ENCODE results near the gene SDS. TPM values are rescaled to one million over a fixed set of nuclear protein-coding genes. Genes with fewer than 3 reads are reported as not detected.

SDS gene
- polyA plus RNA-seq, 1 donor = 0.31 TPM

DNA sequence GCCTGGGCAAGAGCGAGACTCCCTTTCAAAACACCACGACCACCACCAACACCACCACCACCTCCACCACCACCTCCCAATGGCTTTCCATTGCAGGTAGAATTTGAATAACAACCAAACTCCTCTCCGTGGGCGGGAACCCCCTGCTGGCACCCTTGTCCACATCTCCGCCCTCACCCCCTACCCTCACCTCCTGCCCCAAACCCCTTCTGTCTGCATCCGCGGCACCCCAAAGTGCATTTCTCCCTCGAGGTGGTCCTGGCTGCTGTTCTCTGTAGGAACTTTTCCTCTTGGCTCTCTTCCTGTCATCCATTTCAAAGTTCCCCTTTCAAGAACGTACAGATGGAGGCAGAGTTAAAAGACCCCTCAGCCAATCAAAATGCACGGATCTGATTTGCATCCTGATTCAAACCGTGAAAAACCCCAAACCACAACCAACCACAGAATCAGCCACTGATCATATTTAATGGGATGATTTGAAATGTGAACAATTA lies 22.3 kb upstream of the SDS start:
- Histone ChIP-seq H3K4me3 (ENCODE audit: low read length) (no peak overlapping the region), H3K27me3 (ENCODE audit: control insufficient read depth, insufficient read depth, low read length) (no peaks in the 10 kb centered on the region), H3K4me1 (ENCODE audit: control insufficient read depth, insufficient read depth, low read length) (peaks cover 11% of the 10 kb centered on the region), H3K9me3 (ENCODE audit: control insufficient read depth, low read depth, low read length) (no peaks in the 10 kb centered on the region), H3K36me3 (ENCODE audit: control insufficient read depth, insufficient read depth, low read length) (no peaks in the 10 kb centered on the region), H3K27ac (ENCODE audit: low read length) (no peak overlapping the region)
- no peak for DNase-seq
- no CpG with 5 or more reads among the region's 11 CpGs for WGBS (ENCODE audit: insufficient coverage, low lambda C conversion rate)

GRCh38 chr12:113424915-113425823 lies 21.5 kb upstream of the SDS start:
- Histone ChIP-seq H3K36me3 (ENCODE audit: control insufficient read depth, insufficient read depth, low read length) (no peaks in the 10 kb centered on the region), H3K27me3 (ENCODE audit: control insufficient read depth, insufficient read depth, low read length) (no peaks in the 10 kb centered on the region), H3K27ac (ENCODE audit: low read length) (no peak overlapping the region), H3K4me3 (ENCODE audit: low read length) (no peak overlapping the region), H3K4me1 (ENCODE audit: control insufficient read depth, insufficient read depth, low read length) (peaks cover 20% of the 10 kb centered on the region), H3K9me3 (ENCODE audit: control insufficient read depth, low read depth, low read length) (no peaks in the 10 kb centered on the region)
- 13% methylated on average over 1 of the region's 20 CpGs for WGBS (ENCODE audit: insufficient coverage, low lambda C conversion rate)
- DNase-seq = peak in 1 of 2 donors; percentile 35

- Histone ChIP-seq H3K9me3 (ENCODE audit: control insufficient read depth, low read depth, low read length) (no peaks in the 10 kb centered on the region), H3K4me1 (ENCODE audit: control insufficient read depth, insufficient read depth, low read length) (peaks cover 20% of the 10 kb centered on the region), H3K27ac (ENCODE audit: low read length) (no peak overlapping the region), H3K36me3 (ENCODE audit: control insufficient read depth, insufficient read depth, low read length) (no peaks in the 10 kb centered on the region), H3K27me3 (ENCODE audit: control insufficient read depth, insufficient read depth, low read length) (no peaks in the 10 kb centered on the region), H3K4me3 (ENCODE audit: low read length) (no peak overlapping the region)
- no peak for DNase-seq
- WGBS (ENCODE audit: insufficient coverage, low lambda C conversion rate) = no CpG with 5 or more reads among the region's 1 CpG
Measured at GRCh38 chr12:113424456-113424855, 20.8 kb upstream of the SDS start.

DNA sequence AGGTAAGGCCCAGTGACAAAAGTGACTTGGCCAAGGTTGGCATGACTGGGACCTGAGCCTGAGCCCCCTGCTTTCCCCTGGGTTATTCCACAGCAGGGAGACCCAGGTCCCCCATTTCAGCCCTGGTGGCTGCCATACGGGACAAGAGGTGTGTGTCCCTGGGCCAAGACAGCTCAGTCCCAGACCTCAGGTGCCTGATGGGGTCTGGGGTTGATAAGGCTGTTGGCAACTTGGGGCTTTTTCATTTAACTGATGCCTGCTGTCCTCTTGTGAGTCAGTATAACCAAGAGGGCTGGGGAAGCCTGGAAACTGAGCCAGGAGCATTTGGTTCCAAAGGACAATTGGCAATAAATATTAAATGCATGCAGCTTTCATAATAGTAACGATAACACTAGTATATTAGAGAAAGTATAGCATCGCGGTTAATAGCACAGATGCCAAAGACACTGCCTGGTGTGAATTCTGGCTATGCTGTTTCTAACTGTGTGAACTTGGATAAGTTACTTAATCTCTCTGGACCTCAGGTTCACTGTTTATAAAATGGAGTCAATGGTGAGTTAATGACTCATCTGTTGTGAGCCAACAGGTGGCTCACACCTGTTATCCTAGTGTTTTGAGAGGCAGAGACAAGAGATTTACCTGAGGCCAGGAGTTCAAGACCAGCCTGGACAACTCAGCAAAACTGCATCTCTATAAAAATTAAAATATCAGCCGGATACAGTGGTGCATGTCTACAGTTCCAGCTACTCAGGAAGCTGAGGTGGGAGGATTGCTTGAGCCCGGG lies 19.4 kb upstream of the SDS start:
- H3K4me3 ChIP-seq (ENCODE audit: low read length) = peak overlapping the region; percentile 72

DNA sequence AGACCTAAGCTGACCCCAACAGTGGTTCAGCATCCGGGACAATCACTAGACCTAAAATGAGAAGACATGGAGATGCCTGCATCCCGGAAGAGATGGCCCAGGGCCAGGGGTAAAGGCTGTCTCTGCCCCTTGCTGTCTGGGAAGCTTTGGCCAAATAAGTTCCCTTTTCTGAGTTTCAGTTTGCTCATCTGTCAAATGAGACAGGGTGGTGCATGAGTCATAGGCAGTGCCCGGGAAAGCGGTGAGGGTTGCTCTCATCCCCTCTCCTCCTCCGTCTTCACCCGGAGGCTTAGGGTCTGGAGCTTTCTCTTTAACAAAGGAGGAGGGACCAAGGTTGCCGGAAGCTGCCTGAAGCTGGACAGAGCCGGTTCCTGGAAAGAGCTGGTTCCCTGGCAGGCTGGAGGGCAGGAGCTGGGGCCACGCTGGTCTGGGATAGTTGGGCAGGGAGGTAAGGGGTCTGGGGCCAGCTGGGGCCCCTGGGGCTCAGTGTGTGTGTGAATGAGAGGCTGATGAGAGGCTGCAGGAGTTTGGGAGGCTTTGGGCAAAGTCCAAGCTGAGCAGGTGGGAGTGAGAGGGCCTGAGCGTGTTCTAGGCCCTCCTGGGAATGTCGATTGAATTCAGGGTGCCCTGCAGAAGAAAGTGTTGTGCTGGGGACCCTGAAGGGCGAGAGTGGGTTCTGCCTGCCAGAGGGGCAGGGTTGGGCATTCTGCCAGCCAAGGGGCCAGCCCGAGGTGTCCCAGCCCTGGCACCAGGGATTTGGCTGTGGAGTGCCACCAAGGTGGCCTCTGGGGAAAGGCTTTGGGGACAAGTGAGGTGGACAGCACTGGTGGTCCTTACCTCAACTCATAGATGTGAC lies 18.6 kb upstream of the SDS start, which contains the start of gene SDSL:
Gene SDSL (plus strand): TSS at position 351 of the 856 bp plus-strand sequence. CDS start 5,603 bp downstream, outside the sequence.
- H3K27ac ChIP-seq (ENCODE audit: low read length) = peak within 1 kb of the TSS; percentile 74
- H3K27me3 ChIP-seq (ENCODE audit: control insufficient read depth, insufficient read depth, low read length) = no peaks in the 10 kb centered on the region
- 0% methylated on average over 1 of the region's 13 CpGs for WGBS (ENCODE audit: insufficient coverage, low lambda C conversion rate)
- peak within 1 kb of the TSS; percentile 72 for H3K4me3 ChIP-seq (ENCODE audit: low read length)
- H3K36me3 ChIP-seq (ENCODE audit: control insufficient read depth, insufficient read depth, low read length) = no peaks in the 10 kb centered on the region
- peaks cover 32% of the 10 kb centered on the region for H3K4me1 ChIP-seq (ENCODE audit: control insufficient read depth, insufficient read depth, low read length)
- no peaks in the 10 kb centered on the region for H3K9me3 ChIP-seq (ENCODE audit: control insufficient read depth, low read depth, low read length)
- DNase-seq = peak; percentile 67 to 86

More for the DNA sequence above, 19.4 kb upstream of the SDS start:
- H3K4me1 ChIP-seq (ENCODE audit: control insufficient read depth, insufficient read depth, low read length) = peaks cover 25% of the 10 kb centered on the region
- H3K27ac ChIP-seq (ENCODE audit: low read length) = peak overlapping the region; percentile 74
- peak in 1 of 2 donors; percentile 27 for DNase-seq
- H3K27me3 ChIP-seq (ENCODE audit: control insufficient read depth, insufficient read depth, low read length) = no peaks in the 10 kb centered on the region
- no peaks in the 10 kb centered on the region for H3K36me3 ChIP-seq (ENCODE audit: control insufficient read depth, insufficient read depth, low read length)
- no peaks in the 10 kb centered on the region for H3K9me3 ChIP-seq (ENCODE audit: control insufficient read depth, low read depth, low read length)
- WGBS (ENCODE audit: insufficient coverage, low lambda C conversion rate) = no CpG with 5 or more reads among the region's 6 CpGs

DNA sequence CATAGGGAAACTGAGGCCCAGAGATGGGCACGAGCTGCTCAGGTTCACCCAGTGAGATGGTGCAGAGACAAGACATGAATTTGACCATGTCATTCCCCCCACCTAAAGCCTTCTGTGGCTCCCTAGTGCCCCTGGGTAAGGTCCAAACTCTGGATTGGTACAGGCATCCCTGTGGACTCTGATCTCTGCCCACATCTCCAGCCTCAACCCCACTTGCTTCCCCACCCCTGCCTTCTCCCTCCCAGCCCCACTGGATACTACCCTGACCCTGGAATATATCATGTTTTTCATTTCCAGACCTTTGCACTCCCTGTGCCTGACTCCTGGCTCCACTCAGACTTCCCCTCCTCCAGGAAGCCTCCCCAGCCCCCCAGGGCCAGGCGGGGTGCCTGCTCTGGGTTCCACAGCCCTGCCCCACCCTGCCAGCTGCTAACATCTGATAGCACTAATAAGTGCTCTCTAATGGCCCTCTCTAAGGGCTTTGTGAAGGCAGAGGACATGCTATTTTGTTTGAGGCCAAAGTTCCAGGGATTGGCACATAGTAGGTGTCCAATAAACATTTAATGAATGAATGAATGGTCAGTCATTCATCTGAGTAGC lies 17.4 kb upstream of the SDS start:
- WGBS (ENCODE audit: insufficient coverage, low lambda C conversion rate) = no CpG with 5 or more reads among the region's 2 CpGs
- H3K4me1 ChIP-seq (ENCODE audit: control insufficient read depth, insufficient read depth, low read length) = peaks cover 32% of the 10 kb centered on the region
- DNase-seq = peak; percentile 65 to 71
- H3K27me3 ChIP-seq (ENCODE audit: control insufficient read depth, insufficient read depth, low read length) = no peaks in the 10 kb centered on the region
- H3K27ac ChIP-seq (ENCODE audit: low read length) = peak overlapping the region; percentile 20
- no peak overlapping the region for H3K4me3 ChIP-seq (ENCODE audit: low read length)
- no peaks in the 10 kb centered on the region for H3K9me3 ChIP-seq (ENCODE audit: control insufficient read depth, low read depth, low read length)
- no peaks in the 10 kb centered on the region for H3K36me3 ChIP-seq (ENCODE audit: control insufficient read depth, insufficient read depth, low read length)

GRCh38 chr12:113418213-113418879 lies 14.7 kb upstream of the SDS start:
- Histone ChIP-seq H3K36me3 (ENCODE audit: control insufficient read depth, insufficient read depth, low read length) (no peaks in the 10 kb centered on the region), H3K9me3 (ENCODE audit: control insufficient read depth, low read depth, low read length) (no peaks in the 10 kb centered on the region), H3K4me3 (ENCODE audit: low read length) (no peak overlapping the region), H3K27ac (ENCODE audit: low read length) (peak overlapping the region; percentile 47), H3K4me1 (ENCODE audit: control insufficient read depth, insufficient read depth, low read length) (peaks cover 32% of the 10 kb centered on the region), H3K27me3 (ENCODE audit: control insufficient read depth, insufficient read depth, low read length) (no peaks in the 10 kb centered on the region)
- DNase-seq = peak; percentile 45 to 74
- 20% methylated on average over 4 of the region's 13 CpGs for WGBS (ENCODE audit: insufficient coverage, low lambda C conversion rate)

DNA sequence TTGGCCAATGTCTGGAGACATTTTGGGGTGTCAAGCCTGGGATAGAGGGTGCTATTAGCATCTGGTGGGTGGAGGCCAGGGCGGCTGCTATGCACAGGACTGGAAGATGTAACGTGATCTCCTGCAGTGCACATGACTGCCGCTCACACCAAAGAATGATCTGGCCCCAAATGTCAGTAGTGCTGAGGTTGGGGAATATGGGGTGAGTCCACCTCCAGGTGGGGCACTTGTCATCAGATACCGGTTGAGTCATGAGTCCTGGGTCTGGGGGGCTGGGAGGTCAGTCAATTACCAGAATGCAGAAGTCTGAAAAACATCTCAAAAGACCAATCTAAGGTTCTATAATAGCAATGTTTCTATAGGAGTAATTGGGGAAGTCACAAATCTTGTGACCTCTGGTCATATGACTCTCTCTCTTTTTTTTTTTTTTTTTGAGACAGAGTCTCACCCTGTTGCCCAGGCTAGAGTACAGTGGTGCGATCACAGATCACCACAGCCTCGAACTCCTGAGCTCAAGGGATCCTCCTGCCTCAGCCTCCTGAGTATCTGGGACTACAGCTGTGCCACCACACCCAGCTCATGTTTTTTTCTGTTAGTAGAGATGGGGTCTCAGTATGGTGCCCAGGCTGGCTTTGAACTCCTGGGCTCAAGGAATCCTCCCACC lies 12.5 kb upstream of the SDS start:
- Histone ChIP-seq H3K4me3 (ENCODE audit: low read length) (no peak overlapping the region), H3K9me3 (ENCODE audit: control insufficient read depth, low read depth, low read length) (no peaks in the 10 kb centered on the region), H3K4me1 (ENCODE audit: control insufficient read depth, insufficient read depth, low read length) (peaks cover 22% of the 10 kb centered on the region), H3K27me3 (ENCODE audit: control insufficient read depth, insufficient read depth, low read length) (no peaks in the 10 kb centered on the region), H3K36me3 (ENCODE audit: control insufficient read depth, insufficient read depth, low read length) (no peaks in the 10 kb centered on the region), H3K27ac (ENCODE audit: low read length) (no peak overlapping the region)
- WGBS (ENCODE audit: insufficient coverage, low lambda C conversion rate) = no CpG with 5 or more reads among the region's 6 CpGs
- DNase-seq = peak in 1 of 2 donors; percentile 18

GRCh38 chr12:113414519-113415038 lies 10.9 kb upstream of the SDS start:
- Histone ChIP-seq H3K4me3 (ENCODE audit: low read length) (no peak overlapping the region), H3K27me3 (ENCODE audit: control insufficient read depth, insufficient read depth, low read length) (no peaks in the 10 kb centered on the region), H3K27ac (ENCODE audit: low read length) (no peak overlapping the region), H3K36me3 (ENCODE audit: control insufficient read depth, insufficient read depth, low read length) (no peaks in the 10 kb centered on the region), H3K9me3 (ENCODE audit: control insufficient read depth, low read depth, low read length) (no peaks in the 10 kb centered on the region), H3K4me1 (ENCODE audit: control insufficient read depth, insufficient read depth, low read length) (peaks cover 12% of the 10 kb centered on the region)
- WGBS (ENCODE audit: insufficient coverage, low lambda C conversion rate) = 84% methylated on average over 5 of the region's 9 CpGs
- no peak for DNase-seq
